Measurements from ENCODE around the gene SUSD1. TPM values are rescaled to one million over a fixed set of nuclear protein-coding genes. Genes with fewer than 3 reads are reported as not detected.
A peak's percentile ranks its signal among the peaks of the same experiment; 100 is the strongest.

Gene SUSD1
- total and polyA plus RNA-seq, 9 of the 15 experiments (the other 6 are each of a cell fraction or from before 2014, with no cell fraction given): 10.9 to 44.4 (median 36.1) TPM

DNA sequence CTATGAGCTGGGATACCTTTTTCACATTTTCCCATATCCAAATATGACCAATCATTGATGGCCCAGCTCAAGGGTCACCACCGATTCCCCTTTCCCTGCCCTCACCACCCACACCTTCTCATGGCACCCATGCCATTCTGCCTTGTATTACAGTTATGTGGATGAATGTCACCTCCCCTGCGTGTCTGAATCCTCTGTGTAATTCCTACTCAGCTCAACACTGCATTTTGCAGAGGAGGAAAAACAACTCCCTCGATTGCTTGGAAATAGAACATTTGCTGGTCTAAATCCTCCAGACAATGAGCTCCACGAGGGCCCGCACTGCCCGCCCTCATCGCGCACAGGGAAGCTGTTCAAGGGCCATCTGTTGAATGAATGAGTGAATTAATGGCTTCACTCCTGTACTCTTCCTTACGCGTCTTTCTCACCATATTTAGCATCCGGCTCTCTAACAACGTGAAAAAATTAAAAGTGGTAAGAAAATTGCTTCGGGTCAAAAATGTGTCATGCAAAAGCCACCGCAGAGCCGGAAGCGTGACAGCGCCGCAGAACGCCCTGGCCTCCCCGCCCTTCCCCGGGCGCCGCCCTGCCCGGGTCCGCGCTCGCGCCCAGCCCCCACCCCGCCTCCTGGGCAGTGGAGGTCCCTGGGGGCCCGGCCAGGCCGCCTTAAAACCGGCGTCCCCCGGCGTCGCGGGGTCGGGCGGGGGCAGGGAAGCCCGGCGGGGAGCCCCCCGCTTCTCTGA lies 704 bp downstream of the SUSD1 start (continued):
- TF ChIP-seq, protein P1, sequence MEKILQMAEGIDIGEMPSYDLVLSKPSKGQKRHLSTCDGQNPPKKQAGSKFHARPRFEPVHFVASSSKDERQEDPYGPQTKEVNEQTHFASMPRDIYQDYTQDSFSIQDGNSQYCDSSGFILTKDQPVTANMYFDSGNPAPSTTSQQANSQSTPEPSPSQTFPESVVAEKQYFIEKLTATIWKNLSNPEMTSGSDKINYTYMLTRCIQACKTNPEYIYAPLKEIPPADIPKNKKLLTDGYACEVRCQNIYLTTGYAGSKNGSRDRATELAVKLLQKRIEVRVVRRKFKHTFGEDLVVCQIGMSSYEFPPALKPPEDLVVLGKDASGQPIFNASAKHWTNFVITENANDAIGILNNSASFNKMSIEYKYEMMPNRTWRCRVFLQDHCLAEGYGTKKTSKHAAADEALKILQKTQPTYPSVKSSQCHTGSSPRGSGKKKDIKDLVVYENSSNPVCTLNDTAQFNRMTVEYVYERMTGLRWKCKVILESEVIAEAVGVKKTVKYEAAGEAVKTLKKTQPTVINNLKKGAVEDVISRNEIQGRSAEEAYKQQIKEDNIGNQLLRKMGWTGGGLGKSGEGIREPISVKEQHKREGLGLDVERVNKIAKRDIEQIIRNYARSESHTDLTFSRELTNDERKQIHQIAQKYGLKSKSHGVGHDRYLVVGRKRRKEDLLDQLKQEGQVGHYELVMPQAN (IDR thresholded peaks at IDR 0.05; ENCODE audit: borderline replicate concordance): 0 out of 2 replicates have a peak, but pooled peaks have one; percentile 24
- no peak for TF ChIP-seq ZNF695 (CRISPR knock-in tag; IDR thresholded peaks at IDR 0.05)
- no peak for TF ChIP-seq NCOA4 (IDR thresholded peaks at IDR 0.05; ENCODE audit: partially characterized antibody)
- TF ChIP-seq FOXP1 (CRISPR knock-in tag; IDR thresholded peaks at IDR 0.05): no peak
- no peak for TF ChIP-seq EZH2 (IDR thresholded peaks at IDR 0.05; ENCODE audit: borderline replicate concordance, low read depth, low read length)
- no peak for TF ChIP-seq PCBP1 (IDR thresholded peaks at IDR 0.05; ENCODE audit: low read depth, low read length, poor library complexity, severe bottlenecking)
- TF ChIP-seq ZFP36 (IDR thresholded peaks at IDR 0.05; ENCODE audit: low read depth, low read length, partially characterized antibody): no peak
- TF ChIP-seq, protein P2, sequence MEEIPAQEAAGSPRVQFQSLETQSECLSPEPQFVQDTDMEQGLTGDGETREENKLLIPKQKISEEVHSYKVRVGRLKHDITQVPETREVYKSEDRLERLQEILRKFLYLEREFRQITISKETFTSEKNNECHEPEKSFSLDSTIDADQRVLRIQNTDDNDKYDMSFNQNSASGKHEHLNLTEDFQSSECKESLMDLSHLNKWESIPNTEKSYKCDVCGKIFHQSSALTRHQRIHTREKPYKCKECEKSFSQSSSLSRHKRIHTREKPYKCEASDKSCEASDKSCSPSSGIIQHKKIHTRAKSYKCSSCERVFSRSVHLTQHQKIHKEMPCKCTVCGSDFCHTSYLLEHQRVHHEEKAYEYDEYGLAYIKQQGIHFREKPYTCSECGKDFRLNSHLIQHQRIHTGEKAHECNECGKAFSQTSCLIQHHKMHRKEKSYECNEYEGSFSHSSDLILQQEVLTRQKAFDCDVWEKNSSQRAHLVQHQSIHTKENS (CRISPR knock-in tag; IDR thresholded peaks at IDR 0.05): no peak
- no peak for TF ChIP-seq IFI16 (CRISPR knock-in tag; IDR thresholded peaks at IDR 0.05)
- no peak for TF ChIP-seq MCM3 (IDR thresholded peaks at IDR 0.05)
- no peak for TF ChIP-seq RUNX1 (IDR thresholded peaks at IDR 0.05; ENCODE audit: low read depth)
- no peak for TF ChIP-seq ZNF583 (CRISPR knock-in tag; IDR thresholded peaks at IDR 0.05)
- TF ChIP-seq, protein P3, sequence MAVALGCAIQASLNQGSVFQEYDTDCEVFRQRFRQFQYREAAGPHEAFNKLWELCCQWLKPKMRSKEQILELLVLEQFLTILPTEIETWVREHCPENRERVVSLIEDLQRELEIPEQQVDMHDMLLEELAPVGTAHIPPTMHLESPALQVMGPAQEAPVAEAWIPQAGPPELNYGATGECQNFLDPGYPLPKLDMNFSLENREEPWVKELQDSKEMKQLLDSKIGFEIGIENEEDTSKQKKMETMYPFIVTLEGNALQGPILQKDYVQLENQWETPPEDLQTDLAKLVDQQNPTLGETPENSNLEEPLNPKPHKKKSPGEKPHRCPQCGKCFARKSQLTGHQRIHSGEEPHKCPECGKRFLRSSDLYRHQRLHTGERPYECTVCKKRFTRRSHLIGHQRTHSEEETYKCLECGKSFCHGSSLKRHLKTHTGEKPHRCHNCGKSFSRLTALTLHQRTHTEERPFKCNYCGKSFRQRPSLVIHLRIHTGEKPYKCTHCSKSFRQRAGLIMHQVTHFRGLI (CRISPR knock-in tag; IDR thresholded peaks at IDR 0.05): no peak
- TF ChIP-seq ZNF324 (CRISPR knock-in tag; IDR thresholded peaks at IDR 0.05): no peak
- peak; percentile 55 for TF ChIP-seq JUND (IDR thresholded peaks at IDR 0.05; ENCODE audit: borderline replicate concordance, low read depth, low read length)
- peak; percentile 14; the same call in 2 of the 3 replicates for TF ChIP-seq JUND (tag; IDR thresholded peaks at IDR 0.05; ENCODE audit: borderline replicate concordance, low read depth, low read length)
- TF ChIP-seq ZNF3 (CRISPR knock-in tag; IDR thresholded peaks at IDR 0.05): no peak
- no peak for TF ChIP-seq COPS2 (conservative IDR thresholded peaks at IDR 0.05)
- TF ChIP-seq, protein P4, sequence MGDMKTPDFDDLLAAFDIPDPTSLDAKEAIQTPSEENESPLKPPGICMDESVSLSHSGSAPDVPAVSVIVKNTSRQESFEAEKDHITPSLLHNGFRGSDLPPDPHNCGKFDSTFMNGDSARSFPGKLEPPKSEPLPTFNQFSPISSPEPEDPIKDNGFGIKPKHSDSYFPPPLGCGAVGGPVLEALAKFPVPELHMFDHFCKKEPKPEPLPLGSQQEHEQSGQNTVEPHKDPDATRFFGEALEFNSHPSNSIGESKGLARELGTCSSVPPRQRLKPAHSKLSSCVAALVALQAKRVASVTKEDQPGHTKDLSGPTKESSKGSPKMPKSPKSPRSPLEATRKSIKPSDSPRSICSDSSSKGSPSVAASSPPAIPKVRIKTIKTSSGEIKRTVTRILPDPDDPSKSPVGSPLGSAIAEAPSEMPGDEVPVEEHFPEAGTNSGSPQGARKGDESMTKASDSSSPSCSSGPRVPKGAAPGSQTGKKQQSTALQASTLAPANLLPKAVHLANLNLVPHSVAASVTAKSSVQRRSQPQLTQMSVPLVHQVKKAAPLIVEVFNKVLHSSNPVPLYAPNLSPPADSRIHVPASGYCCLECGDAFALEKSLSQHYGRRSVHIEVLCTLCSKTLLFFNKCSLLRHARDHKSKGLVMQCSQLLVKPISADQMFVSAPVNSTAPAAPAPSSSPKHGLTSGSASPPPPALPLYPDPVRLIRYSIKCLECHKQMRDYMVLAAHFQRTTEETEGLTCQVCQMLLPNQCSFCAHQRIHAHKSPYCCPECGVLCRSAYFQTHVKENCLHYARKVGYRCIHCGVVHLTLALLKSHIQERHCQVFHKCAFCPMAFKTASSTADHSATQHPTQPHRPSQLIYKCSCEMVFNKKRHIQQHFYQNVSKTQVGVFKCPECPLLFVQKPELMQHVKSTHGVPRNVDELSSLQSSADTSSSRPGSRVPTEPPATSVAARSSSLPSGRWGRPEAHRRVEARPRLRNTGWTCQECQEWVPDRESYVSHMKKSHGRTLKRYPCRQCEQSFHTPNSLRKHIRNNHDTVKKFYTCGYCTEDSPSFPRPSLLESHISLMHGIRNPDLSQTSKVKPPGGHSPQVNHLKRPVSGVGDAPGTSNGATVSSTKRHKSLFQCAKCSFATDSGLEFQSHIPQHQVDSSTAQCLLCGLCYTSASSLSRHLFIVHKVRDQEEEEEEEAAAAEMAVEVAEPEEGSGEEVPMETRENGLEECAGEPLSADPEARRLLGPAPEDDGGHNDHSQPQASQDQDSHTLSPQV (IDR thresholded peaks at IDR 0.05): no peak
- TF ChIP-seq MXI1 (IDR thresholded peaks at IDR 0.05; ENCODE audit: low read depth, low read length): 0 out of 2 replicates have a peak, but pooled peaks have one; percentile 41

Data from K562 (cell line).